C4-2B (cell line): ENCODE measurements around the gene BHLHE40.

Experiments
- H3K27ac ChIP-seq: fragments of 450-650 bp; 2 replicates; pipeline ENCODE4 v1.5.1; 2017
- CTCF ChIP-seq: fragments of 450-650 bp; conservative IDR thresholded peaks from 2 replicates; pipeline ENCODE4 v1.5.1; 2017; ENCODE audit warnings: mild to moderate bottlenecking
- ZFX ChIP-seq: fragments of 450-650 bp; IDR thresholded peaks from 2 replicates; pipeline ENCODE4 v1.6.1; 2017

The BHLHE40 gene

GRCh38 chr3:4997946-4998345 is 18.7 kb downstream of the BHLHE40 start:
- no peak overlapping the region for H3K27ac ChIP-seq
- TF ChIP-seq ZFX: no peak
- no peak for TF ChIP-seq CTCF

- H3K27ac ChIP-seq: no peak overlapping the region
- no peak for TF ChIP-seq ZFX
Measured at GRCh38 chr3:4999531-5000184, 20.4 kb downstream of the BHLHE40 start.

GRCh38 chr3:5001135-5001534 is 21.9 kb downstream of the BHLHE40 start:
- no peak overlapping the region for H3K27ac ChIP-seq
- TF ChIP-seq ZFX: no peak
- TF ChIP-seq CTCF: no peak

- no peak overlapping the region for H3K27ac ChIP-seq
- TF ChIP-seq ZFX (no peak), CTCF (no peak)
Measured at GRCh38 chr3:5001805-5002173, 22.6 kb downstream of the BHLHE40 start.

GRCh38 chr3:5002174-5002870 is 23.1 kb downstream of the BHLHE40 start:
- no peak overlapping the region for H3K27ac ChIP-seq
- TF ChIP-seq CTCF (no peak), ZFX (no peak)

- H3K27ac ChIP-seq: no peak overlapping the region
- TF ChIP-seq ZFX (no peak), CTCF (no peak)
Measured at GRCh38 chr3:5002871-5003247, 23.6 kb downstream of the BHLHE40 start.

- H3K27ac ChIP-seq: no peak overlapping the region
- no peak for TF ChIP-seq ZFX
- TF ChIP-seq CTCF: no peak
Measured at GRCh38 chr3:5004319-5005152, 25.3 kb downstream of the BHLHE40 start.
